HEK293 (cell line): ENCODE data around the gene UTP3.
A peak's percentile ranks its signal among the peaks of the same experiment; 100 is the strongest.

ENCODE experiments used
- BCL11B ChIP-seq: fragments of 450-650 bp; formaldehyde crosslinking; IDR thresholded peaks from 2 replicates; pipeline ENCODE4 v1.5.1; 2016; ENCODE audit warnings: low read depth, missing biosample characterization, missing genetic modification characterization
- KLF1 ChIP-seq: fragments of 450-650 bp; formaldehyde crosslinking; IDR thresholded peaks from 2 replicates; pipeline ENCODE4 v1.5.1; 2016; ENCODE audit warnings: missing biosample characterization, missing genetic modification characterization
- KLF17 ChIP-seq: fragments of 450-650 bp; formaldehyde crosslinking; IDR thresholded peaks from 2 replicates; pipeline ENCODE4 v1.5.1; 2016; ENCODE audit warnings: missing biosample characterization, missing genetic modification characterization
- MZF1 ChIP-seq: fragments of 450-650 bp; formaldehyde crosslinking; IDR thresholded peaks from 2 replicates; pipeline ENCODE4 v1.5.1; 2017; ENCODE audit warnings: missing biosample characterization, missing genetic modification characterization, borderline replicate concordance
- OVOL3 ChIP-seq: fragments of 450-650 bp; formaldehyde crosslinking; IDR thresholded peaks from 2 replicates; pipeline ENCODE4 v1.5.1; 2016; ENCODE audit warnings: missing biosample characterization, missing genetic modification characterization
- SALL2 ChIP-seq: fragments of 450-650 bp; formaldehyde crosslinking; IDR thresholded peaks from 2 replicates; pipeline ENCODE4 v1.5.0; 2017; ENCODE audit warnings: missing biosample characterization, mild to moderate bottlenecking, missing genetic modification characterization, borderline replicate concordance
- SP2 ChIP-seq: fragments of 450-650 bp; formaldehyde crosslinking; IDR thresholded peaks from 2 replicates; pipeline ENCODE4 v1.5.1; 2016; ENCODE audit warnings: missing biosample characterization, missing genetic modification characterization
- SP7 ChIP-seq: fragments of 450-650 bp; formaldehyde crosslinking; IDR thresholded peaks from 2 replicates; pipeline ENCODE4 v1.5.1; 2016; ENCODE audit warnings: missing biosample characterization, missing genetic modification characterization
- ZBTB1 ChIP-seq: fragments of 450-650 bp; formaldehyde crosslinking; IDR thresholded peaks from 2 replicates; pipeline ENCODE4 v1.5.1; 2016; ENCODE audit warnings: missing biosample characterization, missing genetic modification characterization
- ZBTB17 ChIP-seq: fragments of 450-650 bp; formaldehyde crosslinking; IDR thresholded peaks from 2 replicates; pipeline ENCODE4 v1.5.1; 2016; ENCODE audit warnings: missing biosample characterization, missing genetic modification characterization
- ZBTB49 ChIP-seq: fragments of 450-650 bp; formaldehyde crosslinking; IDR thresholded peaks from 2 replicates; pipeline ENCODE4 v1.5.1; 2016; ENCODE audit warnings: missing biosample characterization, missing genetic modification characterization, low read depth
- ZIC2 ChIP-seq: fragments of 450-650 bp; formaldehyde crosslinking; IDR thresholded peaks from 2 replicates; pipeline ENCODE4 v1.5.1; 2016; ENCODE audit warnings: missing biosample characterization, missing genetic modification characterization
- ZNF140 ChIP-seq: fragments of 450-650 bp; formaldehyde crosslinking; IDR thresholded peaks from 2 replicates; pipeline ENCODE4 v1.5.1; 2016; ENCODE audit warnings: missing biosample characterization, missing genetic modification characterization
- ZNF155 ChIP-seq: fragments of 450-650 bp; formaldehyde crosslinking; IDR thresholded peaks from 2 replicates; pipeline ENCODE4 v1.5.1; 2016; ENCODE audit warnings: missing biosample characterization, missing genetic modification characterization
- ZNF169 ChIP-seq: fragments of 450-650 bp; formaldehyde crosslinking; IDR thresholded peaks from 2 replicates; pipeline ENCODE4 v1.5.1; 2016; ENCODE audit warnings: missing biosample characterization, missing genetic modification characterization
- ZNF23 ChIP-seq: fragments of 450-650 bp; formaldehyde crosslinking; IDR thresholded peaks from 2 replicates; pipeline ENCODE4 v1.5.1; 2016; ENCODE audit warnings: missing biosample characterization, missing genetic modification characterization, borderline replicate concordance
- ZNF311 ChIP-seq: fragments of 450-650 bp; formaldehyde crosslinking; IDR thresholded peaks from 2 replicates; pipeline ENCODE4 v1.5.1; 2017; ENCODE audit warnings: missing biosample characterization, missing genetic modification characterization, borderline replicate concordance
- ZNF354C ChIP-seq: fragments of 450-650 bp; formaldehyde crosslinking; IDR thresholded peaks from 2 replicates; pipeline ENCODE4 v1.5.1; 2016; ENCODE audit warnings: missing biosample characterization, missing genetic modification characterization, low read depth, borderline replicate concordance
- ZNF501 ChIP-seq: fragments of 450-650 bp; formaldehyde crosslinking; IDR thresholded peaks from 2 replicates; pipeline ENCODE4 v1.5.1; 2016; ENCODE audit warnings: missing biosample characterization, missing genetic modification characterization
- ZNF514 ChIP-seq: fragments of 450-650 bp; formaldehyde crosslinking; IDR thresholded peaks from 2 replicates; pipeline ENCODE4 v1.5.1; 2016; ENCODE audit warnings: missing biosample characterization, missing genetic modification characterization
- ZNF596 ChIP-seq: fragments of 450-650 bp; IDR thresholded peaks from 2 replicates; pipeline ENCODE4 v1.5.0; 2018; ENCODE audit warnings: missing biosample characterization, mild to moderate bottlenecking, missing genetic modification characterization, moderate library complexity
- ZNF664 ChIP-seq: fragments of 450-650 bp; formaldehyde crosslinking; IDR thresholded peaks from 2 replicates; pipeline ENCODE4 v1.5.1; 2016; ENCODE audit warnings: missing biosample characterization, missing genetic modification characterization
- ZNF677 ChIP-seq: fragments of 450-650 bp; IDR thresholded peaks from 2 replicates; pipeline ENCODE4 v1.5.0; 2018; ENCODE audit warnings: missing biosample characterization, mild to moderate bottlenecking, missing genetic modification characterization, moderate library complexity
- ZNF701 ChIP-seq: fragments of 450-650 bp; formaldehyde crosslinking; IDR thresholded peaks from 2 replicates; pipeline ENCODE4 v1.5.1; 2016; ENCODE audit warnings: missing biosample characterization, missing genetic modification characterization
- ZNF777 ChIP-seq: fragments of 450-650 bp; formaldehyde crosslinking; IDR thresholded peaks from 2 replicates; pipeline ENCODE4 v1.5.1; 2017; ENCODE audit warnings: missing biosample characterization, missing genetic modification characterization, borderline replicate concordance
- ZNF785 ChIP-seq: fragments of 450-650 bp; formaldehyde crosslinking; IDR thresholded peaks from 2 replicates; pipeline ENCODE4 v1.5.1; 2016; ENCODE audit warnings: missing biosample characterization, missing genetic modification characterization
- ZNF843 ChIP-seq: fragments of 450-650 bp; formaldehyde crosslinking; IDR thresholded peaks from 2 replicates; pipeline ENCODE4 v1.5.1; 2016; ENCODE audit warnings: missing biosample characterization, missing genetic modification characterization
- TF ChIP-seq, protein P1 (sequence below): fragments of 450-650 bp; formaldehyde crosslinking; IDR thresholded peaks from 2 replicates; pipeline ENCODE4 v1.5.1; 2016; ENCODE audit warnings: missing biosample characterization, missing genetic modification characterization
- TF ChIP-seq, protein P2 (sequence below): IDR thresholded peaks from 2 replicates; pipeline ENCODE4 v1.6.1; 2011; ENCODE audit warnings: mild to moderate bottlenecking, low read depth, low read length, borderline replicate concordance
- TF ChIP-seq, protein P3 (sequence below): fragments of 450-650 bp; formaldehyde crosslinking; IDR thresholded peaks from 2 replicates; pipeline ENCODE4 v1.5.1; 2016; ENCODE audit warnings: missing biosample characterization, missing genetic modification characterization
- TF ChIP-seq, protein P4 (sequence below): fragments of 450-650 bp; formaldehyde crosslinking; IDR thresholded peaks from 2 replicates; pipeline ENCODE4 v1.5.1; 2016; ENCODE audit warnings: missing biosample characterization, missing genetic modification characterization

The UTP3 gene

GRCh38 chr4:70687821-70688794 lies at the start of gene UTP3 (continued):
- TF ChIP-seq, protein P1, sequence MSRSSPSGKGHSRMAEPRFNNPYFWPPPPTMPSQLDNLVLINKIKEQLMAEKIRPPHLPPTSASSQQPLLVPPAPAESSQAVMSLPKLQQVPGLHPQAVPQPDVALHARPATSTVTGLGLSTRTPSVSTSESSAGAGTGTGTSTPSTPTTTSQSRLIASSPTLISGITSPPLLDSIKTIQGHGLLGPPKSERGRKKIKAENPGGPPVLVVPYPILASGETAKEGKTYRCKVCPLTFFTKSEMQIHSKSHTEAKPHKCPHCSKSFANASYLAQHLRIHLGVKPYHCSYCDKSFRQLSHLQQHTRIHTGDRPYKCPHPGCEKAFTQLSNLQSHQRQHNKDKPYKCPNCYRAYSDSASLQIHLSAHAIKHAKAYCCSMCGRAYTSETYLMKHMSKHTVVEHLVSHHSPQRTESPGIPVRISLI (tag by site-specific recombination) = no peak
- no peak for TF ChIP-seq ZNF140 (tag by site-specific recombination)
- TF ChIP-seq, protein P2, sequence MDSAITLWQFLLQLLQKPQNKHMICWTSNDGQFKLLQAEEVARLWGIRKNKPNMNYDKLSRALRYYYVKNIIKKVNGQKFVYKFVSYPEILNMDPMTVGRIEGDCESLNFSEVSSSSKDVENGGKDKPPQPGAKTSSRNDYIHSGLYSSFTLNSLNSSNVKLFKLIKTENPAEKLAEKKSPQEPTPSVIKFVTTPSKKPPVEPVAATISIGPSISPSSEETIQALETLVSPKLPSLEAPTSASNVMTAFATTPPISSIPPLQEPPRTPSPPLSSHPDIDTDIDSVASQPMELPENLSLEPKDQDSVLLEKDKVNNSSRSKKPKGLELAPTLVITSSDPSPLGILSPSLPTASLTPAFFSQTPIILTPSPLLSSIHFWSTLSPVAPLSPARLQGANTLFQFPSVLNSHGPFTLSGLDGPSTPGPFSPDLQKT = no peak
- peak; percentile 64; the same call in 1 of the 2 replicates for TF ChIP-seq ZNF843
- peak; percentile 72; the same call in 1 of the 2 replicates for TF ChIP-seq ZNF785 (tag by site-specific recombination)
- no peak for TF ChIP-seq ZBTB49 (tag by site-specific recombination)
- TF ChIP-seq SP7 (tag by site-specific recombination) = peak; percentile 91
- peak; percentile 38; the same call in 1 of the 2 replicates for TF ChIP-seq KLF1 (tag by site-specific recombination)
- TF ChIP-seq ZIC2 = no peak
- no peak for TF ChIP-seq ZBTB1 (tag by site-specific recombination)
- no peak for TF ChIP-seq ZNF514
- no peak; the same call in 1 of the 2 replicates for TF ChIP-seq OVOL3 (tag by site-specific recombination)
- TF ChIP-seq ZNF677 (tag by site-specific recombination) = no peak
- peak; percentile 71 for TF ChIP-seq ZNF664 (tag by site-specific recombination)
- TF ChIP-seq SALL2 (tag by site-specific recombination) = no peak
- TF ChIP-seq ZNF169 (tag by site-specific recombination) = no peak
- TF ChIP-seq ZNF155 (tag by site-specific recombination) = no peak
- no peak for TF ChIP-seq BCL11B (tag by site-specific recombination)
- TF ChIP-seq ZBTB17 (tag by site-specific recombination) = peak; percentile 83
- 0 out of 2 replicates have a peak, but pooled peaks have one; percentile 17 for TF ChIP-seq ZNF777 (tag by site-specific recombination)
- TF ChIP-seq, protein P3, sequence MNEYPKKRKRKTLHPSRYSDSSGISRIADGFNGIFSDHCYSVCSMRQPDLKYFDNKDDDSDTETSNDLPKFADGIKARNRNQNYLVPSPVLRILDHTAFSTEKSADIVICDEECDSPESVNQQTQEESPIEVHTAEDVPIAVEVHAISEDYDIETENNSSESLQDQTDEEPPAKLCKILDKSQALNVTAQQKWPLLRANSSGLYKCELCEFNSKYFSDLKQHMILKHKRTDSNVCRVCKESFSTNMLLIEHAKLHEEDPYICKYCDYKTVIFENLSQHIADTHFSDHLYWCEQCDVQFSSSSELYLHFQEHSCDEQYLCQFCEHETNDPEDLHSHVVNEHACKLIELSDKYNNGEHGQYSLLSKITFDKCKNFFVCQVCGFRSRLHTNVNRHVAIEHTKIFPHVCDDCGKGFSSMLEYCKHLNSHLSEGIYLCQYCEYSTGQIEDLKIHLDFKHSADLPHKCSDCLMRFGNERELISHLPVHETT (tag by site-specific recombination) = peak; percentile 98
- no peak for TF ChIP-seq ZNF596 (tag by site-specific recombination)
- peak; percentile 94 for TF ChIP-seq KLF17
- TF ChIP-seq ZNF354C (tag by site-specific recombination) = no peak
- no peak for TF ChIP-seq ZNF701 (tag by site-specific recombination)
- no peak for TF ChIP-seq ZNF311 (tag by site-specific recombination)
- TF ChIP-seq ZNF23 (tag by site-specific recombination) = no peak
- peak; percentile 98 for TF ChIP-seq ZNF501 (tag by site-specific recombination)
- peak; percentile 72 for TF ChIP-seq SP2 (tag by site-specific recombination)
- TF ChIP-seq, protein P4, sequence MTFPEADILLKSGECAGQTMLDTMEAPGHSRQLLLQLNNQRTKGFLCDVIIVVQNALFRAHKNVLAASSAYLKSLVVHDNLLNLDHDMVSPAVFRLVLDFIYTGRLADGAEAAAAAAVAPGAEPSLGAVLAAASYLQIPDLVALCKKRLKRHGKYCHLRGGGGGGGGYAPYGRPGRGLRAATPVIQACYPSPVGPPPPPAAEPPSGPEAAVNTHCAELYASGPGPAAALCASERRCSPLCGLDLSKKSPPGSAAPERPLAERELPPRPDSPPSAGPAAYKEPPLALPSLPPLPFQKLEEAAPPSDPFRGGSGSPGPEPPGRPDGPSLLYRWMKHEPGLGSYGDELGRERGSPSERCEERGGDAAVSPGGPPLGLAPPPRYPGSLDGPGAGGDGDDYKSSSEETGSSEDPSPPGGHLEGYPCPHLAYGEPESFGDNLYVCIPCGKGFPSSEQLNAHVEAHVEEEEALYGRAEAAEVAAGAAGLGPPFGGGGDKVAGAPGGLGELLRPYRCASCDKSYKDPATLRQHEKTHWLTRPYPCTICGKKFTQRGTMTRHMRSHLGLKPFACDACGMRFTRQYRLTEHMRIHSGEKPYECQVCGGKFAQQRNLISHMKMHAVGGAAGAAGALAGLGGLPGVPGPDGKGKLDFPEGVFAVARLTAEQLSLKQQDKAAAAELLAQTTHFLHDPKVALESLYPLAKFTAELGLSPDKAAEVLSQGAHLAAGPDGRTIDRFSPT (tag by site-specific recombination) = no peak; the same call in none of the 2 replicates
- TF ChIP-seq MZF1 = no peak
